Amniotic epithelial cell (primary cell): Measurements from ENCODE around the gene DVL3.

Experiments
- DNase-seq: peaks from one replicate; pipeline ENCODE4 v3.0.0-alpha.2; 2010; ENCODE audit warnings: low read depth

DVL3 gene

DNA sequence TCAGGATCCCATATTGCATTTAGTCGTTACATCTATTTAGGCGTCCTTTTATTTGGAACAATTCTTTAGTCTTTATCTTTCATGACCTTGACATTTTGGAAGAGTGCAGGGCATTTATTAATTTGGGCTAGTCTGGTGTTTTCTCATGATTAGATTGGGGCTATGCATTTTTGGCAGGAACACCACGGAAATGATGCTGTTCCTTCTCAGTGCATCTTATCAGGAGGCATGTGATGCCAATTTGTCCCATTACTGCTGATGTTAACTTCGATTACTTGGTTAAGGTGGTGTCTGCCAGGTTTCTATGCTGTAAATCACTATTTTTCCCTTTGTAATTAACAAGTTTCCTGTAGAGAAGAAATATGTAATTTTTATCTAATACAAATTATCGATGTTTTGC, 56.1 kb downstream of the DVL3 start:
- DNase-seq = no peak

DNA sequence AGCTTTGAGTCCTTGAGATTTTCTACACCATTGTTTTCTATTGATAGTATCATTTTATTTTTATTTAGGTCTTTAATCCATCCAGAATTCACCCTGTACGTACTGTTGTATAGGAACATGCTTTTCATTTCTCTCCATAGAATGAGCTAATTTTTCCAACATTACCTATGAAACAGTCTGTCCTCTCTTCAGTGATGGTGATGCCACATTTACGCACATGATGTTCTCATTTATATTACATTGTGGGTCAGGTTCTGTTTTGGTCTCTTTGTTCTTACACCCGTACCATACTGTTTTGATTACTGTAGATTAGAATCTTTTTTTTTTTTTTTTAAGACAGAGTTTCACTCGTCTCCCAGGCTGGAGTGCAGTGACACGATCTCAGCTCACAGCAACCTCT, 56.5 kb downstream of the DVL3 start:
- DNase-seq = no peak

- no peak for DNase-seq
Observed at GRCh38 chr3:184218814-184219213, 63.6 kb downstream of the DVL3 start.

DNA sequence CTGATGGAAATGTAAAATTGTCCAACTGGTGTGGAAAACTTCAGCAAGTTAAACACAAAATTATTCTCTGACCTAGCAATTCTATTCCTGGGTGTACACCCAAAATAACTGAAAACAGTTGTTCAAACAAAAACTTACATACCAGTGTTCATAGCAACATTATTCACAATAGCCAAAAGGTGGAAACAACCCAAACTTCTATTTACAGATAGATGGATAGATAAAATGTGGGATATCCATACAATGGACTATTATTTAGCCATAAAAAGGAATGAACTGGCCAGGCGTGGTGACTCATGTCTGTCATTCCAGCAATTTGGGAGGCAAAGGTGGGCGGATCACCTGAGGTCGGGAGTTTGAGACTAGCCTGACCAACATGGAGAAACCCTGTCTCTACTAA, 67.3 kb downstream of the DVL3 start:
- no peak for DNase-seq
